GM19351 (cell line): Measurements from ENCODE around the gene HSD17B14.

Source experiments
- ATAC-seq: cut with Tn5 transposase; IDR thresholded peaks from one replicate; pipeline ENCODE4 v1.9.1; 2021; ENCODE audit warnings: mild to moderate bottlenecking, moderate library complexity; ENCODE audit not compliant: unreplicated experiment

Gene HSD17B14

DNA sequence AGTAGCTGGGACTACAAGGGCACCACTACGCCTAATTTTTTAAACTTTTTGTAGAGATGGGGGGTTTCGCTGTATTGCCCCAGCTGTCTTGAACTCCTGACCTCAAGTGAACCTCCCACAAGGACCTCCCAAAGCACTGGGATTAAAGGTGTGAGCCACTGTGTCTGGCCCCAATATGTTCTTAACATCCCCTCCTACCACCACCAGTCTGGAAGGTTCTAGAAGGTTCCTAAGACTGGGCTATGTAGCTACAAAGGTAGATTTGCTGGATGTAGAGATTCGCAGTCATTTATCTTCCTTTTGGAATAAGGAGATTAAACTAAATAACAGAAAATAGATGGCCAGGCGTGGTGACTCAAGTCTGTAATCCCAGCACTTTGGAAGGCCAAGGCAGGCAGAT is 5.3 kb downstream of the HSD17B14 start:
- ATAC-seq, result no peak

DNA sequence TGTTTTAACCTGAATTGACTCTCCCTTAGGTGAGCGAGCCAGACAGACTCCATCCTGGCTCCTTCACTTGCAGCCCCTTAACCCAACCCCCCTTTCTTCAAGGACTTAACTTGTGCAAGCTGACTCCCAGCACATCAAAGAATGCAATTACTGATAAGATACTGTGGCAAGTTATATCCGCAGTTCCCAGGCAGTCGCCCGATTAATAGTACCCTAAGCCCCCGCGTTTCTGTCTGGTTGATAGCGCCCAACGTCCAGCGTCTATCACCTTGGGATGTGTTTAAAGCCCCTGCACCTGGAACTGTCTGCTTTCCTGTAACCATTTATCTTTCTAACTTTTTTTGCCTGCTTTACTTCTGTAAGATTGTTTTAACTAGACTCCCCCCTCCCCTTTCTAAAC is 6.2 kb downstream of the HSD17B14 start:
- ATAC-seq, result no peak

DNA sequence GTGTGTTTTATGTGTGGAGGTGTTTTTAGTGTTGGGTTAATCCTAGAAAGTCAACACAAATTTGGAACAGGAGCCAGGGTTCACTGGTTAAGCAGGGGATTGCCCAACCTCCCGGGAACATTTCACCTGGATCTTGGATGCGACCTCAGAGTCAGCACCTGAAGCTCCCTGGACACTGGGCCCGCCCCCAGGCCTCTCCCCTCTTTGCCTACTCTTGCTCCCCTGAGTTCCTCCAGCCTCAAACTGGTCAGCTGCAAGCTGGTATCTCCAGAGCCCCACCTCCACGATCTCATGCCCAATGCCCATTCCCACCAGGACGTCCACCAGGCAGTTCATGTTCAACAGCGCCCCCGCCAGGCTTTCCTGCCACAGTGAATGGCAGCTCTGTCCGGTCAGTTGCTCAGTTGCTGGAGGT is 9.7 kb downstream of the HSD17B14 start:
- ATAC-seq, result no peak

DNA sequence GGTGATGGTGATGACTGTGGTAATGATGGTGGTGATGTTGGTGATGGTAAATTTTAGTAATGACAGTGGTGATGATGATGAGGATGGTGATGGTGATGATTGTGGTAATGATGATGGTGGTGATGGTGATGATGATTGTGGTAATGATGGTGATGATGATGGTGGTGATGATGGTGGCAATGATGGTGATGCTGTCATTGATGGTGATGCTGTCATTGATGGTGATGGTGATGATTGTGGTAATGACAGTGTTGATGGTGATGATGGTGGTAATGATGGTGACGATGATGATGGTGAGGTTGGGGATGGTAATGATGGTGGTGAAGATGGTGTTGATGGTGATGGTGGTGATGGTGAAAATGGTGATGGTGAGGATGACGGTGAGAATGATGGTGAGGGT is 13.8 kb downstream of the HSD17B14 start:
- ATAC-seq, result no peak

DNA sequence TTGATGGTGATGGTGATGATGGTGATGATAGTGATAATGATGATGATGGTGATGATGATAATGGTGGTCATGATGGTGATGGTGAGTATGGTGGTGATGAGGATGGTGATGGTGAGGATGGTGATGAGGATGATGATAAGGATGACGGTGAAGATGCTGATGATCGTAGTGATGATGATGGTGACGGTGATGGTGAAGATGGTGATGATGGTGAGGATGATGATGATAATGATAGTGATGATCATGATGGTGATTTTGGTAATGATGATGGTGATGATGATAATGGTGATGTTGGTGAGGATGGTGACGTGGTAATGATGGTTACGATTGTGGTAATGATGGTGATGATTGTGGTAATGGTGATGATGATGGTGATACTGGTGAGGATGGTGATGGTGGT is 14.7 kb downstream of the HSD17B14 start:
- no peak for ATAC-seq

DNA sequence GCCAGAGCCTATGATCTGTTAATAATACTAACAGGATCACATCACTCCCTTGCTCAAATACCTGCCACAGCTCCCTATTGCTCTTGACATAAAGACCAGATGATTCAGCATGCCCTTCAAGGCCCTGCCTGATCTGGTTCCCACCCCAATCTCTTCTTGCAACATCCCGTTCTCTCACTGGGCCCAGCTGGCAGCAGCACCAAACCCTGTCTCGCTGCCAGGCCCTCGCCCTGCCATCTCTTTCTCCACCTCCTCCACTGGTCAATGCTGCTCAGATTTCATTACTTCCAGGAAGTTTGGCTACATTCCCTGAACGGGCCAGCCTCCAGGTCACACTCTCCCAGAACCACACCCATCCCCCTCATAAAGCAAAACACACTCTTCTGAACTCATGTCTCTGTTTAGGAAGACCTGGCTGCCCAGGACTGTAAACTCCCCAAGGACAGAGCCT is 16.9 kb downstream of the HSD17B14 start:
- no peak for ATAC-seq

DNA sequence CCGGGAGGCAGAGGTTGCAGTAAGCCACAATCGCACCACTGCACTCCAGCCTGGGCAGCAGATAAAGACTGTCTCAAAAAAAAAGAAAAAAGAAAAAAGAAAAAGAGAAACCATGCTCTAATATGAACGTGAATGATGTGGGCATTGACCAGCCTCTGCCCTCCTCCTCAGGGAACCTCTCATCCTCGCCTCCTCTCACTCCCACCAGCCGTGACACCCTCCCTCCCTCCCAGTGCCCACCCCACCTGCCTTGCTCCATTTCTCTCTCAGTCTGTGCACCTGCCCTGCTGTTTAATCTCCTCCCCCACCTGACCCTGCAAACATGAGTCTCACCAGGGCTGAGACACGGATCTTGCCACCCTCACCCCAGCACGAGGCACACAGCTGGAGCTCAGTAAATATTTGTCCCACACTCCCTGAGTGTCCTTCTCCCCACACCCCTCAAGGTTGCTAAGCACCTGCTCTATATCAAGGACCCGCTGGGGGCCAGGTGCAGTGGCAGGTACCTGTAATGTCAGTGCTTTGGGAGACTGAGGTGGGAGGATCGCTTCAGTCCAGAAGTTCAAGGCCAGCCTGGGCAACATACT is 18.0 kb downstream of the HSD17B14 start:
- no peak for ATAC-seq

DNA sequence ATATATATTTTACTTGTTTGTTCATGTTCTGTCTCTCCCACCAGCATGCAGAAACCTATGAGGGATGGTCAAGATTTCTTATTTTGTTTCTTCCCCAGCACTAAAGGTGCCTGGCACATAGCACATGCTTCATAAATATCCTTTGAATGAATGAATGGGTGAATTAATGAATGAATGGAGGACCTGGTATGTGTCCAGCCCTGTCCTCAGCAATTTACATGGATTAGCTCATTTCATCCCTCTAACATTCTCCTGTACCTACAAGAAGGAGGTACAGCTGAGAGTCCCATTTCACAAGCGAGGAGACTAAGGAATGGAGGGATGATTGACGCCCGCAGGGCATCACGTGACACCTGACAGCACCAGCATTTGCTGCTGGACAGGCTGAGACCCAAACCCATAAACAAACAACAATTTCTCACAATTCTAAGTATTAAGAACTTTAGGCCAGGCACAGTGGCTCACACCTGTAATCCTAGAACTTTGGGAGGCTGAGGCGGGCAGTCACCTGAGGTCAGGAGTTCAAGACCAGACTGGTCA is 18.6 kb downstream of the HSD17B14 start:
- no peak for ATAC-seq

DNA sequence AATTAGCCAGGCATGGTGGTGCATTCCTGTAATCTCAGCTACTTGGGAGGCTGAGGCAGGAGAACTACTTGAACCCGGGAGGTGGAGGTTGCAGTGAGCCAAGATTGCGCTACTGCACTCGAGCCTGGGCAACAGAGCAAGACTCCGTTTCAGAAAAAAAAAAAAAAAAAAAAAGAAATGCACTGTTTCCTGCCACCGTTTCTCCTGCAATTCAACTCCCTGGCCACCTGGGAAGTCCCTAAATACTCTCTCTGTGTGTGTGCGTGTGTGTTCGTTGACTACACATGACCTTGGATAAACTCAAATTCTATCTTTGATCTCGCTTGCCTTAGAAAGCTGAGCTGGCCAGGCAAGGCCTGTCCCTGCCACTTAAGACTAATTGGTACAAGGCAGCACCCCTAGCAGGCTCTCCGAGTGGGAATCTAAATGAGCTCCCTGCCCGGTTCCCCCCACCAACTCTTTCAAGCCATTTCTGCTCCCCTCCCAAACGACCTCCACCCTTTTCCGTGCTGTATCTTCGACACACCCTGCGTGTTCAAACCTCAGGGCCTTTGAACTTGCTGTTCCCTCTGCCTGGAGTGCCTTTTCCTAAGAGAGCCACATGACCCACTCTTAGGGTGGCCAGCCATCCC is 20.3 kb downstream of the HSD17B14 start:
- ATAC-seq, result no peak

DNA sequence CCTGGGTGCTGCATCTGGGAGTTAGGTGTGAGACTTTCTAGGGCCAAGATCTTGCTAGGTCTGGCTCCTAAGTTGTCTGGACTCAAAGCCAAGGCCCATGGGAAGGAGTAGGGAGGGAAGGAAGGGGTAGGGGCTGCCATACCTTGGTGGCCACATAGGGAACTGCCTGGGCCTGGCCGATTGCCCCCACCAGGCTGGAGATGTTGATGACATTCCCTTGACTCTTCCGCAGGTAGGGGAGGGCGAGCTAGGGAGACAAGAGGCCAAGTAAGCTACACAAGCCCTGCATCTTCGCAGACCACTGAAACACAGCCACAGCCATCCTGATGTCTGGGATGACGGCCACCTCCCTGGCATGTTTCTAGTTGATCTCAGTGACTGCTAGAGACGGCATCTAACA is 21.4 kb downstream of the HSD17B14 start:
- ATAC-seq, result no peak

DNA sequence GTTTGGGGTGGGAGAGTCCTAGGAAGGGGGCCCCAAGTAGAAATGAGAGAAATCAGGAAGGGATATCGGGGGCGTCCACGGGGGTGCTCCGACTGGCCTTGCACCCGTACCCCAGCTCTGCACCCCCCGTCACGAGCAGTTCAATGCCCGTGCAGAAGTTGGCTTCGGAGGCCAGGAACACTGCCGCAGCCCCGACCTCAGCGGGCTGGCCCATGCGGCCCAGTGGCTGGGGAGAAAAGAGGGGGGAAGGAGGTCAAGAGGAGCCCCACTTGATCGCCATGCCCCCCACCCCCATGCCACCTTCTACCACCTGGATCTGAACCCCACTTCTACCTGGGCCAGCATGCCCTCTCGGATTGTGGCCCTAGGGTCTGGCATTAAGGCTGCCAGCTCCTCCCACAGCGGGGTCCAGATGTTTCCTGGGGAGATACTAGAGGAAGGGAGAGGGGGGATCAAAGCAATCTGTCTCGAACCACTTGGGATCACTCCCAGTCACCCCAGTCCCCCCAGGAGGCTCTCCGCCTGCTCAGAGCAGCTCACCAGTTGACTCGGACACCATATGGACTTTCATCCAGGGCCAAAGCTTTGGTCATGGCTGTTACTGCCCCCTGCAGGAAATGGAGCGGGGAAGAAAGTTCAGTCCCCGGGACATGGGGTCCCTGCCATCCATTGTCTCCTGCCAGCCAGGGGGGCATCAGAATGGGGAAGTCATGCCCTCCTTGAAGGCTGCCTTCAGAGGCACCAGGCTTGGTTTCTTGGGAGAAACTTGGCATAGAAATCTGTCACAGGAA is 23.0 kb downstream of the HSD17B14 start:
- no peak for ATAC-seq

DNA sequence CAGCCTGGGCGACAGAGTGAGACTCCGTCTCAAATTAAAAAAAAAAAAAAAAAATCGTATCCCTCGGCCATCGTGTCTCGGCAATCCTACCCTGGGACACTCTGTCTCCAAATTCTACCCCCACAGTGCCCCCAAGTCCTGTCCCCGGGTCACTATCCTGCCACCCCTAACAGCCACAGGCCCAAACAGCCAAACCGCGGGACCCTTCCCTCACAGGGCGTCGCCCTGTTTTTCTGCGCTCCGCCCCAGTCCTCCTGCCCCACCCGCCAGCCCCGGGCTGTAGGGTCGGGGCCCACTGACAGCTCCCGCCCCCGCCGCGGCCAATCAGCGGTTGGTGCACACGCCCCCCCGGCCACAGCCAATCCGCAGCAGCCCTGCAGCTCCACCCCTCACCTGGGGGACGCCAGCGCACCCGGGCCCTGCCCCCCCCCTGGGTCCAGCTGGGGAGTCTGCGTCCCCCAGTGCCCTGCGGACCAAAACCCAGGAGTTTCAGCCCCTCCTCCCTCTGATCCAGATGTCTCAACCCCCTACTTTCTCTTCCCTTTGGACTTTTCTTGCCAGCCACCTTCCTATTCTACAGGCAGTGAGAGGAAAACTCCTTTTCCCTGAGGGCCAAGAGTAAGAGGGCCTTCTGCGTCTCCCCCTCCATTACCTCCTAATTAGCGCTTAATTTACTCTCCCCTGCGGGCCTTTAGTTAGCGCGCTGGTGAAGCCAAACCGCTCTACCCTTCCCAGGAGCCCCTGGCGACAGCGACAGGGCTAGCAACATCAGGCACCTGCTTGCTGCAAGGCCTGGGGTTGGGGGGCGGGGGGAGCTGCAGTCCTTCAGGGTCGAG is 24.0 kb downstream of the HSD17B14 start:
- ATAC-seq, result peak; percentile 65

DNA sequence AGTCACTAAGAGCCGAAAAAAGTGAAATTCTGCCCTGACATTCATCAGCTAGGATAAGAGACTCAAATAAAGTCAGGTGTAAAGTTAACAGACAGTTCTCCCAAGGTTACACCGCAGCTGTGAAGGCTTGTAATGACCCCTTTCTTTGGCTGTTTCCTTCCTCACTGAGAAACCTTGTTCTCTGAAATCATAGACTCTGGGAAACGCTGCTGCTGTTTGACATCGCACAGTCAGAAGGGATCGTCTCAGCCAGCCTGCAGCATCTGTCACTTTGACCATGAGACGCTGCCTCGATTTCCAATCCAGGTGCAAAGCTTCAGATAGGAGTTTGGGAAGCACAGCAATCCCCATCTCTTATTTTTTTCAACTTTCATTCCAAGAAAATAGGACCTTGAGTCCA is 26.1 kb downstream of the HSD17B14 start:
- ATAC-seq, result no peak

DNA sequence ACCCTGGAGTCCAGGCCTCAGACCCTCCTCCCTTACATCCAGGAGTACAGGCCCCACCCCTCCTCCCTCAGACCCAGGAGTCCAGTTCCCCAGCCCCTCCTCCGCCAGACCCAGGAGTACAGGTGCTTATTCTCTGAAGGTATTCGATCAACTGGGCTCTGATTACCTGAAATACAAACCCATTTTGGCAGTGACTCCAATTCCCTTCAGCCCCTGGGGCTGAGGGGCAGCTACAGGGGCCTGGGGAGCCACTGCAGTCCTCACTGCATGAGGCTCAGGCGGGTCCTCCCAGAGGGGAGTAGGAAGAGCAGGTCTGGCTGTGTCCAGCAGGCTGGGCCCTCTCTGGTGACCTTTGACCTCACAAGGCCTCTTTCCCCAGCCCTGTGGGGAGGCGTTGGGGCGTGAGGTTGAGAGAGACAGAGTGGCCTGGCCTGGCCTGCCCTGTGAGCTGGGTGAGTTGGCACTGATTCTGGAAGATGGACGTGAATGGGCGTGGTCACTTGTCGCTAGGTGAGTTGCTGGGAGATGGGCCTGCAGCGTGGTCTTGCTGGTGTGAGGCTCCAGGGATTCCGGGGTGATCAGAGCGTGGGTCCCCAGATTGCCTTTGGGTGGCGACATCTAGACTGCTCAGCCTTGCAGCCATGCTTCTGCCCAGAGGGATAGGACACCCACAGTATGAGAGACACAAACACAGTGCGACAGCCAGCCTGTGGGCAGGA is 28.5 kb downstream of the HSD17B14 start:
- no peak for ATAC-seq

DNA sequence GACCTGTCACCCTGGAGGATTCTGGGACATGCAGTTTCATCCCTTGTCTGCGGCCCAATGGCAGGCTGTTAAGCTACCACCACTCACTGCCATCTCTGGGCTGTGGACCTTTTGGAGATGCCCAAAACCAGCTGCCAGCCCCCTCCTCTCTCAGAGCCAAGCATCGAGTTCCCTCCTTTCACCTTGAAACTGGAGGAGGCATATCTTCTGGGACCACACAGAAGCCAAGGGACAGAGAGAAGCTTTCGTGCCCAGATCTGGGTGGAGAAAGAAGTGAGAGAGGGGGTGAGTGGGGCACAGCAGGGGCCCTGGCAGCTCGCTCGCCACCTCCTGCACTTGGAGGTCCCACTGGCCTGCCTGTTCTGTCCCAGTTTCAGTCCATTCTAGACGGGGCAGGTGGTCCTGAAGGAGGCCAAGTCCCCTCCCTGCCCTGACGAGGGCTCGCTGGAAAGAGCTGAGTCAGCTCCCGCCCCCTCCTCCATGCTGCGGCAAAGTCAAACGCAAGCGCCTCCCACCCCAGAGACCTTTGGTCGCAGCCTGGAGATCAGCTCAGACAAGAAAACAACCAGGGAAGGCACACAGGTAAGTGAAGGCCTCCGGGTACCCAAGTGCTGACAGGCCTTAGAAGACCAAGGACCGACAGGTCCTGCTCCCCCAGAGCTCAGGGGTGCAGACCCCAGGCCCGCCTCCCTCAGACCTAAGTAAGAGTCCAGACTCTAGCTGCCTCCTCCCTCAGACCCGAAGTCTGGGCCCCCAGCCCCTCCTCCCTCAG is 29.3 kb downstream of the HSD17B14 start:
- ATAC-seq, result no peak

DNA sequence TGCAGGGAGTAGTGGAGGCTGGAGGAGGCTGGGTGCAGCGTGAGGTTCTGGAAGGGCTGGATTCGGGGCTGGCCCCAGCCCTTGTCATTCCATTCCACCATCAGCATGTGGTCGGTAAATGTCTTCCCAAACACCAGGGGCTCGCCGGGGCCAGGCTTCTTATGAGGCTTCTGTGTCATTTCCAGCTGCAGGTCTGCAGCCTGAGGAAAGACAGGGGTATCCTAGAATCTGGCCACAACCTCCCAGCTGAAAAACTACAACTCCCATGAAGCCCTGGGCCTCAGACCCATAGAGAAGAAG is 29.8 kb downstream of the HSD17B14 start:
- no peak for ATAC-seq

DNA sequence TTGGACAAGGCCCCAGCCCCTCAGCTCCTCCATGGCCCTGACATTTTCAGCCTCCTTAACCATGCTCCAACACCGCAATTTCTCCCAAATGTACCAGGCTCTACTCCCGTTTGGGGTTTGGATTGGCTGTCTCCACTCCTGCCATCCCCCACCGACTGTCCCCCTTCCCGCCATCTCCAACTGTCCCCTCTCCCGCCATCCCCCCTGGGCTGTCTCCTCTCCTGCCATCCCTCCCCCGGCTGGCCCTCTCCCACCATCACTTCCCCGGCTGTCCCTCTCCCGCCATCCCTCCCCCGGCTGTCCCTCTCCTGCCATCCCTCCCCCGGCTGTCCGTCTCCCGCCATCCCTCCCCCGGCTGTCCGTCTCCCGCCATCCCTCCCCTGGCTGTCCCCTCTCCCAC is 30.8 kb downstream of the HSD17B14 start:
- no peak for ATAC-seq

DNA sequence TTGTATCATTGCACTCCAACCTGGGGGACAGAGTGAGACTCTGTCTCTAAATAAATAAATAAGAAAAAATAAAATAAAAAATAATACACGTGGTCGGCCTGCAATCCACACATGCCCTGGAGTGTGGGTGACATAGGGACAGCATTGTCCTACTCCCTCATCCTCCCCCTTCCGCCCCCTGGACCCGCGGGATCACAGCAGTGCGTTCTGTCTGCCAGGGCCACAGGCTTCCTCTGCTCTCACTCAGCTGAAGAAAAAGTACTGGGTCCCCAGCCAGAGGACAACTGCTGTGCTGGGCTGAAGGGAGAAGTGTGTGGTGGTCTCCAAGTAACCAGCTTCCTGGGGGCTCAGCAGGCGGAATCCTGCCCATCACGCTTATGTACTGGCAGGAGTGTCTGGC is 31.8 kb downstream of the HSD17B14 start:
- ATAC-seq, result no peak

DNA sequence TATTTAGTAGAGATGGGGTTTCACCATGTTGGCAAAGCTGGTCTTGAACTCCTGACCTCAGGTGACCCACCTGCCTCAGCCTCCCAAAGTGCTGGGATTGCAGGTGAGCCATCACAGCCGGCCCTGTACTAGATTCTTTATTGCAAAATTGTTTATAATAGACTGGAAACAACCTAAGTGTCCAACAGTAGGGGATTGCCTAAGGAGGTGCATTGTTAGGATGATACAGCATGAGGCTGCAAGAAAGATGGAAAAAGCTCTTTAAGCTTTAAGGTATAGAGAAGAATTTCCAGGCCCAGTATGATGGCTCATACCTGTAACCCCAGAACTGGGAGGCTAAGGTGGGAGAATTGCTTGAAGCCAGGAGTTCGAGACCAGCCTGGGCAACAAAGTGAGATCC is 33.7 kb downstream of the HSD17B14 start:
- no peak for ATAC-seq
